SHP77 treated with DMSO at 0.1 percent for 48 hours (cell line): ENCODE results near the gene CARF.
A peak's percentile ranks its signal among the peaks of the same experiment; 100 is the strongest.
"Not testable (repeated sequence)": the region's sequence is repeated elsewhere in the genome, so short reads cannot be mapped to it uniquely, and the experiment has no call there.

Experiments
- DNase-seq: peaks from one replicate; lab custom pipeline; 2025; lab: John Stamatoyannopoulos, UW

The CARF gene, protein sequence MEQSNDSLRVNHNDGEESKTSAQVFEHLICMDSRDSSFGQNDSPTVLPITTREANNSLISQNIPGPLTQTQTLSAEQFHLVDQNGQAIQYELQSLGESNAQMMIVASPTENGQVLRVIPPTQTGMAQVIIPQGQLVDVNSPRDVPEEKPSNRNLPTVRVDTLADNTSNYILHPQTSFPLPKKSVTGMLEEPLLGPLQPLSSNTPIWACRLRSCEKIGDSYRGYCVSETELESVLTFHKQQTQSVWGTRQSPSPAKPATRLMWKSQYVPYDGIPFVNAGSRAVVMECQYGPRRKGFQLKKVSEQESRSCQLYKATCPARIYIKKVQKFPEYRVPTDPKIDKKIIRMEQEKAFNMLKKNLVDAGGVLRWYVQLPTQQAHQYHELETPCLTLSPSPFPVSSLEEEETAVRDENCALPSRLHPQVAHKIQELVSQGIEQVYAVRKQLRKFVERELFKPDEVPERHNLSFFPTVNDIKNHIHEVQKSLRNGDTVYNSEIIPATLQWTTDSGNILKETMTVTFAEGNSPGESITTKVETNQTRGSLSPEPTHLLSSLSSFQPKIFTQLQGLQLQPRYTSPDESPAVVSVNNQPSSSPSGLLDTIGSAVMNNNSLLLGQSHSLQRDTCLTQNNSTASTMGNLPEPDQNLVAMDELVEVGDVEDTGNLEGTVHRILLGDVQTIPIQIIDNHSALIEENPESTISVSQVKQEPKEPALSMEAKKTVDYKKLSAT

DNA sequence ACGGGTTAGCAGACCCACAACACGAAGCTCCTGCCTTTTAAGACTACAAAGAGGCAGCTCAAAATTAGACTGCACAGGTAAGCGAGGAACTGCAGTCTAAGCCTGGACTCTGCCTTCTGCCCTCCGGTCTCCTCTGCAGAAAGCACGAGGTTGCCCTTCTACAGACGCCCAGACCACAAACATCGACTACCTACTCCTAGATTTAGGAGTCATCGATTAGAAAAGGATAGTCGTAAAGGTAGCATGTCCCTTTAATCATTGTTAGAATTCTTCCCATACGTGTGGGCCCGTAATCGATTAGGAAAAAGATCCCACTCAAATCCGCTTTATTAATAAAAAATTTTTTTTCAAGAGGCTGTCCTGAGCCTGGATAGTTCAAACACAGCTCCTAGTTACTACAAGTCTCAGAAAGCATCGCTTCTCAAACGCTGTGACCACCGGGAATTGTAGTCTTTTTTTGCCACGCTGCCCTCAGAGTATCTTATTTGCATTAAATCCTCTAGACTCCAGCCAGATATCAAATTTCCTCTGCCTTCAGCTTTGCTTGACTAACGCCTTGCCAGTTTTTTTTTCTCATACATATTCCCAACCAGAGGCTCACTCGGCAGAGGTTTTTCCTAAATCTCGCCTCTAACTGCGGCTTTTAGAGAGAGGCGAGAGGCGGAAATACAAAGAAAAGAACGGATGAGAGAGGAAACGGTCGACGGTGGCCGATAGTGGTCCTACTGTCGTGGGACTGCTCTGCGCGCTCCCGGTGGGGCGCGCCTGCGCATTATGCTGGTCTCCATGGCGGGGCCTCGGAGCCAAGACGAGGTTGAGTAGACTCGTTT lies at the start of gene CARF, which contains the start of gene WDR12:
CARF (plus strand) TSS at position 764 of the 830 bp plus-strand sequence. CDS start 29,628 bp downstream, outside the sequence.
WDR12 (minus strand) TSS at position 162 of the 830 bp plus-strand sequence. CDS start 197 bp downstream, outside the sequence.
- peak; percentile 93 for DNase-seq

DNA sequence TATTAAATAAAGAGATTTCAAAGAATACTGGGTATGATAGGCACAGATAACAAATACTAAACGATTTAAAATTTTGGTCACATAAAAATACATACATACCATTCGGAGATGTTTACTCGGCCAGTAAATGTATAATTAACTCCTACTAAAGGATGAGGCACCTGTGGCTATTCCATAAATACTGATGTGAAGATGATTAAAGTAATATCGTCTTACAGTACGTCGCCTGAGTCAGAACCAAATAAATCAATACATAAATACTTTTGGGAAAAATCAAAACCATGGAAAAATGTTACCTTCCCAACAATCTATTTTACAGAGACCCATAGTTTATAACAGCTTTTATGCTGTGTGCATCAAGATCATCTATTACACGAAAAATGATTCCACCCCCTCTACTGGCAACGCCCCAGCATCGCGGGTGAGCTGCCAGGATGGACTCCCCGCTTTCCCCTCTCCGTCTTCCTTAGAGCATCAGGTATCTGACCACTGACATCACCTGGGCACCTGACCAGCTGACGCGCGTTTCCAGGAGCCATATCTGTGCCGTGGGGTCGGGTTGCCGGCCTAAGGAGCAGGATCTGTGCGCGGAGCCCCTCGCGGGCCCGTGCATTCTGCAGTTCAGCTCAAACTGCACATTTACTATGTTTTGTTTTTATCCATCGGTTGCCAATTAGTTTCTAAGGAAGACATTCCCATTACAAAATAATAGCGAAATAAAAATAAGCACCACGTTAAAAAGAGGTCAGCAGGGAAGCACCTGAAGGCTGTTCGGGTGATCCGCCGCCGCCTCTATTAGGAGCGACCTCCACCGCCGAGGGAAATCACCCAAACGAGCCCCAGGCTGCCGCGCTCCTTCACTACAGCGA lies 41.4 kb upstream of the CARF start:
- DNase-seq, result peak; percentile 80

DNA sequence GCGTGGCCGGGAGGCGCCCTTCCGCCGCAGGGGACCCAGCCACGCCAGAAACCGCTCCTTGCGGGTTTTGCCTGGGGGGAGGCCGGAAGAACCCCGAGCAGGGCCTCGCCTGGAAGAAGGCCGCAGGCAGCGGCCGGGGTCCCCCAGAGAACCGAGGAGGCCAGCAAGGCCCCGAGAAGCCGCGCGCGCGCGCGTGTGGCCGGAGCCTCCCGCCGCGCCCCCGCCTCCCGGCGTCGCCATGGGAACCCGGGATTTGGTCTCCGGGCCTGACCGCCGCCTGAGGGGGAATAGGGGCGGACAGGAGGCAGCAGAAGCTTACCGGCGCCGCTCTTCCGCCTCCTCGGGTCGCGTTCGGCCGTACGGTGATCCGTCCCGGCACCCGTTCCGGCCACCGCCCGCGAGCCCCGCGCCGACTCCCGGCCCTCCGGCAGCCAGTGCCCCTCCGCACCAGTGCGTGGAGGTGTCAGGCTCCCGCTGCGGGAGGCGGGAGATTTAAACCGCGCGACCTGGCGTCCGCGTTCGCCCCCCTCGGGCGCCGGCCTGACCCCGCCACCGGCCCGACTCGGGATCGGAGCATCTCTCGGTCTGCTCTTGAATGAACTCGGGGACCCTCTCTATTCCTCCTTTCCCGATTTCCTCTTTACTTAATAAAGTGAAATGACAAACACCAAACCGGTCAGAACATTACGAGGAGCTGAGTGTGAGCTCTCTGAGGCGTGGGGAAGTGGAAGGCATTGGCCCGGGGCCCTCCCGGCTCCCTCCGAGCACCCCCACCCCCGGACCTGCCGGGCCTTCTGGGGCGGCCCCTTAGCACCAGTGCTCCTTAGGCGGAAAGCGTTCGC lies 40.6 kb upstream of the CARF start, which contains the start of gene ICA1L:
ICA1L (minus strand) TSS at position 467 of the 842 bp plus-strand sequence. CDS start 42,757 bp downstream, outside the sequence.
- peak; percentile 37 for DNase-seq

DNA sequence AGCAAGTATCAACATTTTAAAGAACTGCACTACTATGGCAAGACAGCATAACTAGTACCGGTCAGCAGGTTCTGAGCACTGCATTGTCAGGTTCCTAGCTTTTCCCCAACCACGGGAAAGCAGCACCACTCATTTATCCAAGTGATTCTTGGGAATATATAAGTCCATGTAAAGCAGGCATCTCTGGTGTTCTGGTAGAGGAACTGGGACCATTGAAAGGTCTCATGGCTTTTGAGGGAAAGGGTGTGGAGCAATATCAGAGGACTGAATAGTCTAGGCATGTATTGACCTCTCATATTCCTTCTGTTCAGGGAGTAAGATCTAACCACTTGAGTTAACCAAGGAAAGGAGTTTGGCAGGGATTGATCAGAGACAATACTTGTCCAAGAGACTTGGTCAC lies 34.4 kb upstream of the CARF start:
- no peak for DNase-seq

DNA sequence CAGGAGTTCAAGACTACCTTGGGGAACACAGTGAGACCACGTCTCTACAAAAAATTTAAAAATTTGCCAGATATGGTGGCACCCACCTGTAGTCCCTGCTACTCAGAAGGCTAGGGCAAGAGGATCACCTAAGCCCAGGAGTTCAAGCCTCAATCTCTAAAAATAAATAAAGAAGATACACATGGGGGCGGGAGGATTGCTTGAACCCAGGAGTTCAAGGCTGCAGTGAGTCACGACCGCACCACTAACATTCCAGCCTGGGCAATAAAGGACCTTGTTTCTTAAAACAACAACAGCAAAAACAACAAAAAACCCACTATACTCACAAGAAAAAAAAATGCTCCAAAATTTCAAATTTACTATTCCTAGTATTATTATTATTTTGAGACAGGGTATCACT lies 30.5 kb upstream of the CARF start:
- no peak for DNase-seq

DNA sequence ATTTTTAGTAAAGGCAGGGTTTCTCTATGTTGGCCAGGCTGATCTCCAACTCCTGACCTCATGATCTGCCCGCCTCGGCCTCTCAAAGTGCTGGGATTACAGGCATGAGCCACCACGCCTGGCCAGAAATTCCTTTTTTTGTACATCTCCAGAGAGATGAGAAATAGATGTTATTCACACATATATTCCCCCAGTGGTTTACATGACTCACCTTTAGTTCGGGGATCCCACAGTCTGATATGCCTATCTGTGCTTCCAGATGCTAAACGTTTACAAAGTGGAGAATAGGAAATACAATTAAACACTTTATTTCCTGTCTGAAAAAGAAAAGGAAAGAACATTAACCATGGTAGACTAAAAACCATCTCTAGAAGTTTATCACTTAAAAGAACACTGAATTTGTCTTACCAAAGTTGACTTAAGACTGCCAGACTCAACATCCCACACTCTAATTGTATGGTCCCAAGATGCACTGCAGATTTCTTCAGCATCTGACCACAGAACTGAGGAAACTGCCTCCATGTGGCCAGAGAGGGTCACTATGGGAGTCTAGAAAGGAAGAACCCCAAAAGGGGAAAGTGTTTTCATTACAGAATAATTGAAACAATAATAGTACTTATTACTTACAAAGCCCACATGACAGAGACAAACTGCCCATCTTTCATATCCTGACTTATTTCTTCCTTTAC lies 27.9 kb upstream of the CARF start:
- no peak for DNase-seq

DNA sequence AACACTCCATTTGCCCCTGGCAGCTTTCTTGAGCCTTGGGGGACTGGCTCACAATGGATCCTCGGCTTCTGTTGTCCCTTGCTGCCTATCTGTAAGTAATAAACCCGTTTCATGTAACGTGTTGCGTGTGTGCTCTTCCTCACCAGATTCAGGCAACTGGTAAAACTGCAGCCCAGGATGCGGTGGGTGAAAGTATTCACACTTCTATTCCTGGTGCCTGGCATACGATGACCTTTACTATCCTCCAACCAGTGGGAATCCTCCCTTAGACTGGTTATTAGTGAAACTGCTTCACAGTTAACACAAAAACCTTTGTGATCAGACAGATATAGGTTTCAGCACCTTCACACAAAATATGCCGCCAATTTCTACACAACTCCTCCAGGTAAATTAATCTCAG lies 26.9 kb upstream of the CARF start:
- no peak for DNase-seq

DNA sequence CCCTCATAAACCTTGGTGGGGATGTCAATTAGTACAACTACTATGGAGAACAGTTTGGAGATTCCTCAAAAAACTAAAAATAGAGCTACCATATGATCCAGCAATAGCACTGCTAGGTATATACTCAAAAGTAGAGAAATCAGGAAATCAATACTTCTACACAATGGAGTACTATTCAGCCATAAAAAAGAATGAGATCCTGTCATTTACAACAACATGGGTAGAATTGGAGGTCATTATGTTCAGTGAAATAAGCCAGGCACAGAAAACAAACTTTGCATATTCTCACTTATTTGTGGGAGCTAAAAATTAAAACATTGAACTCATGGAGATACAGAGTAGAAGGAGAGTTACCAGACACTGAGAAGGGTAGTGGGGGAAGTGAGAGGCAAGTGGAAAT lies 6.6 kb upstream of the CARF start:
- DNase-seq, result not testable (repeated sequence)

DNA sequence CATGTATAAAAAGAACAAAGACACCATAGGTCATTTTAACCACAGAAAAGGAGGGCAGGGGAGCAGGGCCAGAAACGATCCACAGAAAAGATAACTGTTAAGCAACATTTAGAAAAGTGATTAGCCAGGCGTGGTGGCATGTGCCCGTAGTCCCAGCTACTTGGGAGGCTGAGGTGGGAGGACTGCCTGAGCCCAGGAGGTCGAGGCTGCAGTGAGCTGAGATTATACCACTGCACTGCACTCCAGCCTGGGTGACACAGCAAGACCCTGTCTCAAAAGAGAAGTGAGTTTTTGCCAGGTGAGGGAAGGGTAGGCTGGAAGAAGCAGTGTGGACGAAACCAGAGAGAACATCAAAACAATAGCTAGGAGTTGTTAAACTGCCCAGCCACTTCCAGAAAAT lies 3.9 kb upstream of the CARF start:
- DNase-seq, result no peak

DNA sequence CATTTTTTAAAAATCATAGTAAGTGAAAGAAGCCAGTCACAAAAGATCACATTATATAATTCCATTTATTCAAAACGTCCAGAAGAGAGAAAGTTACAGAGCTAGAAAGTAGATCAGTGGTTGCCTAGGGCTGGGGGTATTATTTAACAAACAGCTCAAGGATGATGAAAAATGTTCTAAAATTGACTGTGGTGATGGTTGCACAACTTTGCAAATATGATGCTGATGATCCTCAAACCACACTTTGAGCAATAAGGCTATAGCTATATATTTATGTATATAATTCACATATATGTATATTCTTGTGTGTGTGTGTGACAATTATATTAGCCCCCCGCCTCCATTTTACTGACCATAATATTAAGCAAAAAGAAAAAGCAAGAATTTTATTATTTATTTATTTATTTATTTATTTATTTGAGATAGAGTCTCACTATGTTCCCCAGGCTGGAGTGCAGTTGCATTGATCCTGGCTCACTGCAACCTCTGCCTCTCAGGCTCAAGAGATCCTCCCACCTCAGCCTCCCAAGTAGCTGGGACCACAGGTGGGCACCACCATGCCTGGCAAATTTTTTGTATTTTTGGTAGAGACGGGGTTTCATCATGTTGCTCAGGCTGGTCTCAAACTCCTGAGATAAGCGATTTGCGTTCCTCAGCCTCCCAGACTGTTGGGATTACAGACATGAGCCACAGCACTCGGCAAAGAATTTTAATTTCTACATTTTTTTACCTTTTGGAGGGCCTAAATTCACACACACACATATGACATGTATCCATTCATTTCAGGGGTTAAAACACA lies 2.5 kb upstream of the CARF start:
- DNase-seq, result no peak

DNA sequence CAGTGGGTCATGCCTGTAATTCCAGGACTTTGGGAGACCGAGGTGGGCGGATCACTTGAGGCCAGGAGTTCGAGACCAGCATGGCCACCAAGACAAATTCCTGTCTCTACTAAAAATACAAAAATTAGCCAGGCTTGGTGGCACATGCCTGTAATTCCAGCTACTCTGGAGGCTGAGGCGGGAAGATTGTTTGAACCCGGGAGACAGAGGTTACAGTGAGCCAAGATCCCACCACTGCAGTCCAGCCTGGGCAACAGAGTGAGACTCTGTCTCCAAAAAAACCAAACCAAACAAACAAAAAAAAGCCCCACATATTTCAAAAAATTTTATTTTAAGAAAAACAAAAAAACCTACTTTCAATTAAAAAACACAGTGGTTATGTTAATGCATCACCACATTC lies 1.8 kb upstream of the CARF start:
- DNase-seq, result not testable (repeated sequence)

DNA sequence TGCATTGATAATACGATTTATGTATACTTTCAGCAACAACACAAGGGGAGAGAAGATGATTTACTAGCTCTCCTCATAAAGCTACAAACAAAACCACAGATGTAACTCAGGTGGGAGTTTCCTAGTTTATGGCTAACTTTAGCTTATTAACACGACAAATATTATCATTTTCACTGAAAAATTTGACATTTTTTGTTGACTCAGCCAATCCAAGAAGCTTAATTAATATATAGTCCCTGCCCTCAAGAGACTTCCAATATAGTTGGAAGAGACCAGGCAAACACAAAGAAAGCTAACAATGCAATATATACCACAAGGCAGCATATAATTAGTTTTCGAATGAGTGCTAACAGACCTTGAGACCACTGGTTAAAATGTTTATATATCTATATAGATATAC lies 1.4 kb upstream of the CARF start:
- DNase-seq, result no peak

DNA sequence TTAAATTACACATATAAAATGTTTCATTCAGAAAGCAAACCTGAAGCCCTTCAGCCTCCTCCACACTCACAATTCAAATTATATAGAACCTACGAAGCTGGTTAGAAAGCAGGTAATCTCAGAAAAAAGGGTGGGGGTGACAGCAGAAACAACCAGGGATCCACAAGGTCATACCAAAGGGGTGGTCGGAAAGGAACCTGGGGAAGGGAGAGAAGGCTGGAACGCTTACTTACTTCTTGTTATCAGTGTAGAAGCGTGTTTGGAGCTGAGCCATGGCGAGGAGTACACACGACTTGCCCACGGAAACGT lies 918 bp upstream of the CARF start:
- DNase-seq, result no peak

DNA sequence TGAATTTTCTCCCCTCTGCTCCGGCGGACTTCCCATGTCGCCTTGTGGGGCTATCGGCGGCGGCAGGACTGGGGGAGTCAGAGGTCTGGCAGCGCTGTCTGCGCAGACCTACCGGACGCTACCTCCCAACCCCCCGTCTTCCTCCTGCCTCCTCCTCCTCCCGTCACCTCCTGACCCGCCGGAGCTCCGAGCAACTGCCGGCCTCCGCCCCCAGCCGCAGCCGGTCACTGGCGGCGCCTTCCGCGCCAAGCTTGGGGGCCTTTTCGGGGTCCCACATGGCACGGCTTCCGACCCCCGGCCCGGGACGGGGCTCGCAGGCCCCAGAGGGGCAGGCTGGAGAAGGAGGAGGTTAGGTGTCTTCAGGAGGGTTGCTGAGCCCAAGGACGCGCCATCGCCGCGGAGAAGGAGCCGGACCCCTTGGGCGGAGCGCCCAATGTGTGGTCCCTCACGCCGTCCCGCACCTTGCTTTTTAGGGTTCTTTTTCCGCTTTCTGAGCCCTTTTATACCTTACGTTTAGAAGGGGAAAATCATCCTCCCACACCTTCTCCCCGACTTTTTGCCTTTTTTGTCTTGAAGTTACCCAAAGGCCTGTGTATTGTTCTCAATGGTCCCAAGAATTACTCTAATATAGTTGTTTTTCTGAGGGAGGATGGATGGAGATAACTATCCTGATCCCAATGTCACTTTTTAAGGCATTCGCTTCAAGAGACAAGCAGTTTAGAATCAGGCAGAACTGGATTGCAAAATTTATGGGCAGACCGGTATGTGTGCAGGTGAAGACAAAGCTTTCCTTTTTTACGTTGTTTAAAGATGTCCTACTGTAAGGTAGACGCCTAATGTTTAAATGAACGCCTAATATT lies 497 bp downstream of the CARF start:
- DNase-seq, result not testable (repeated sequence)

DNA sequence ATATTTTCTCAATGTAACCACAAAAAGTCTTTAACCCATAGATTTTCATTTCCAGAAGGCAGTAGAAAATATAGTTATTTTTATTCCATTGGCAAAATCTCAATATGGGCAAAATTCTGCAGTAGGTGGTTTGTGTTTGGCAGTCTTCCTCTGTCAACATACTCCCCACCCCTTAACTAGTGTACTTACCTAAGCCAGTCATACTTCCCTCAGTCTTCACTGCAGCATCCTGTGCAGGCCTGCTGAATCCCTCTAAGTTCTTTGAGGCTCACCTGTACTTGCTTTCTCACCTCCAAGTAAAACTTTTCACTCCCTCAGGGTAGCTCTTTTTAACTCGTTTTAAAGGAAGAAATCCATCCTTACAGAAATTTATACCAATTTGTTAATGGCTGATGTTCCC lies 6.8 kb downstream of the CARF start:
- no peak for DNase-seq

DNA sequence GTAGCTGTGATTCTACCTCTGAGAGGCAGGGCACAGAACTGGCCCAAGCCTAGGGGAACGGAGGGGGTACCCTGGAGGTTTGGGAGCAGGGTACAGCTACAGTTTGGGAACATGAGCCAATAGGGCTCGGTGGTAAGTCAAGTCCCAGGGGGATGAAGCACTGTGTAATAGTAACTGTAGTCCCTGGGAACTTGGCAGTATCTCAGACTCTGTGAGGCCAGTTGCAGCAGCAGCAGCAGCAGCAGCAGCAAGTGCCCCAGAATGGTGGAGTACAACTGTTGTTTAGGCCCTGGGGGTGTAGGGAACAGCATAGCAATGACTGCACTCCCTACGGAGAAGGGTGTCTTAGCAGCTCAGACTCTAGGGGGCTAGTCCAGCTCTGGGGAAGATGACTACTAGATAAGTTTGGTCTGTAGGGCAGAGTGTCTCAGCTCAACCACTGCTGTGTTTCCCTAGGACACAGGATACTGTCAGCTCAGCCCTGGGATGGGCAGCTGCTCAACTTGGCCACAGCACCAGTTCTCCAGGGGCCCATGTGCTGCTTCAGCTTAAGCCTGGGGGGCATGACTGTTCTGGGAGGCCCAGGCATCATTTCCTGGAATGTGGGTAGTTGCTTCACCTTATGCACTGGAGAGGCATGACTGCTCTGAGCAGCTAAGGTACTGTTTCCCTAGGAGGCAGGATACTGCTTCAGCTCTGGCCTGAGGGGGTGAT lies 20.5 kb downstream of the CARF start:
- no peak for DNase-seq

DNA sequence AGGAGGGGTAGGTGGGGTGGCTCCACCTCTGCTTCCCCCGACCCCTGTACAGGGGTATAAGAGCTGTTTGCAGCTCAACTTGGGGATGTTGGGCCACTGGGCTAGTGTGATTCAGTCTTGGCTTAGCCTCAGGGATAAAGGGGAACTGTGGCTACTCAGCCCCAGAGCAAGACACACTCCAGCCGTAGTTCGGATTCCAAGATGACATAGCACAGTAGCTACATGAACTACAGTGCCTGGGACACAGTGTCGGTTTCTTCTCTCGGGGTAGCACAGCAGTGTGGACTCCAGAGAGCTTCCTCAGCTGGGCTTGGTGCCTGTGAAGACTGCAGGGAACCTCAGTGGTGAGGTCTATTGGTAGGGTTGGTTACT lies 21.1 kb downstream of the CARF start:
- DNase-seq, result no peak
